ENCODE measurements around the gene CRYBA4.

DNA sequence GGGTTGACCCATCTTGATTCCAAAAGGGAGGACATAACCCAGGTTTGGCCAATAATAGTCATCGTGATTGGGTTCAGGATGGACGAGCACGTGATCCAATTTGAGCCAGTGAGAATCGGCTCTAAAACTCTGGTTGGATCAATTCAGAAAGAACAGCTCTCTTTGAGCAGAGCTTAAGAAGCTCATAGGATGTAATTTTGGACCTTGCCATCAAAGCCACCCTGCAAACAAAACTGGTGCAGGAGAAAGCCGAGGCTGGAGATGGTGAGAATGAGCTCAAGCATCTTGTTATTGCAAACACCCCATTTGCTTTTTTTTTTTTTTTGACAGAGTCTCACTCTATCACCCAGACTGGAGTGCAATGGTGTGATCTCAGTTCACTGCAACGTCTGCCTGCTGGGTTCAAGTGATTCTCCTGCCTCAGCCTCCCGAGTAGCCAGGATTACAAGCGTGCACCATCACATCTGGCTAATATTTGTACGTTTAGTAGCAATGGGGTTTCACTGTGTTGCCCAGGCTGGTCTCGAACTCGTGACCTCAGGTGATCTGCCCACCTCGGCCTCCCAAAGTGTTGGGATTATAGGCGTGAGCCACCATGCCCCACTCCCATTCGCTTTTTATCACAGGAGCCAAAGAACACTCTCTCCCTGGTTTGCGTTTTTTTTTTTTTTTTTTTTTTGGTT is 21.8 kb downstream of the CRYBA4 start:
- TF ChIP-seq, protein P1, sequence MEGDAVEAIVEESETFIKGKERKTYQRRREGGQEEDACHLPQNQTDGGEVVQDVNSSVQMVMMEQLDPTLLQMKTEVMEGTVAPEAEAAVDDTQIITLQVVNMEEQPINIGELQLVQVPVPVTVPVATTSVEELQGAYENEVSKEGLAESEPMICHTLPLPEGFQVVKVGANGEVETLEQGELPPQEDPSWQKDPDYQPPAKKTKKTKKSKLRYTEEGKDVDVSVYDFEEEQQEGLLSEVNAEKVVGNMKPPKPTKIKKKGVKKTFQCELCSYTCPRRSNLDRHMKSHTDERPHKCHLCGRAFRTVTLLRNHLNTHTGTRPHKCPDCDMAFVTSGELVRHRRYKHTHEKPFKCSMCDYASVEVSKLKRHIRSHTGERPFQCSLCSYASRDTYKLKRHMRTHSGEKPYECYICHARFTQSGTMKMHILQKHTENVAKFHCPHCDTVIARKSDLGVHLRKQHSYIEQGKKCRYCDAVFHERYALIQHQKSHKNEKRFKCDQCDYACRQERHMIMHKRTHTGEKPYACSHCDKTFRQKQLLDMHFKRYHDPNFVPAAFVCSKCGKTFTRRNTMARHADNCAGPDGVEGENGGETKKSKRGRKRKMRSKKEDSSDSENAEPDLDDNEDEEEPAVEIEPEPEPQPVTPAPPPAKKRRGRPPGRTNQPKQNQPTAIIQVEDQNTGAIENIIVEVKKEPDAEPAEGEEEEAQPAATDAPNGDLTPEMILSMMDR (IDR thresholded peaks at IDR 0.05), result no peak
- no peak for TF ChIP-seq POLR2A (IDR thresholded peaks at IDR 0.05)
